ENCODE data around the gene NDUFB10.

- no peak for TF ChIP-seq CTCF (IDR thresholded peaks at IDR 0.05)
- no peak for TF ChIP-seq POLR2A (IDR thresholded peaks at IDR 0.05)
These were observed 34.4 kb downstream of the NDUFB10 start for GRCh38 chr16:1993731-1994131.

Data from body of pancreas (tissue), 4 donors.